Activated T-helper 17 cell treated with anti-CD3 and anti-CD28 coated beads, Interleukin-2, amount 50 U/mL, for 72 hours (primary cell): ENCODE measurements around the gene UPK3B. TPM values are rescaled to one million over a fixed set of nuclear protein-coding genes. Genes with fewer than 3 reads are reported as not detected.
"Not testable (repeated sequence)": the region's sequence is repeated elsewhere in the genome, so short reads cannot be mapped to it uniquely, and the experiment has no call there.

Experiments
- ATAC-seq: fragments of 150-1000 bp; cut with Tn5 transposase; replicated peaks from 2 replicates; pipeline ENCODE4 v1.10.0; 2021; ENCODE audit warnings: mild to moderate bottlenecking, moderate library complexity
- H3K27ac Mint-ChIP-seq: one replicate; pipeline ENCODE4 v1.8.0; 2022; ENCODE audit warnings: mixed read lengths
- H3K27me3 Mint-ChIP-seq: one replicate; pipeline ENCODE4 v1.8.0; 2022; ENCODE audit warnings: mixed read lengths
- H3K36me3 Mint-ChIP-seq: one replicate; pipeline ENCODE4 v1.8.0; 2022; ENCODE audit warnings: low read depth, mild to moderate bottlenecking, mixed read lengths
- H3K4me1 Mint-ChIP-seq: one replicate; pipeline ENCODE4 v1.8.0; 2022; ENCODE audit warnings: mixed read lengths
- H3K4me3 Mint-ChIP-seq: one replicate; pipeline ENCODE4 v1.8.0; 2022; ENCODE audit warnings: mild to moderate bottlenecking, mixed read lengths
- H3K9me3 Mint-ChIP-seq: one replicate; pipeline ENCODE4 v1.8.0; 2022; ENCODE audit warnings: mixed read lengths
- total RNA-seq, 2 donors: library from RNA; stranded (reverse); gene quantifications; one replicate each; pipeline ENCODE4 v1.2.3, GENCODE V29; 2022

Gene UPK3B
- total RNA-seq, 2 donors from 2014 or later, result 0.79 to 1.0 TPM

- H3K9me3 Mint-ChIP-seq, ATAC-seq, H3K4me3 Mint-ChIP-seq, H3K4me1 Mint-ChIP-seq, H3K27ac Mint-ChIP-seq, H3K27me3 Mint-ChIP-seq: not testable (repeated sequence)
- peaks cover 20% of the 10 kb centered on the region for H3K36me3 Mint-ChIP-seq
Measured at GRCh38 chr7:76482660-76483059, 27.7 kb upstream of the UPK3B start.

GRCh38 chr7:76483081-76483480 is 27.3 kb upstream of the UPK3B start:
- H3K9me3 Mint-ChIP-seq, H3K27me3 Mint-ChIP-seq, ATAC-seq, H3K4me1 Mint-ChIP-seq, H3K4me3 Mint-ChIP-seq, H3K27ac Mint-ChIP-seq: not testable (repeated sequence)
- H3K36me3 Mint-ChIP-seq, result peaks cover 20% of the 10 kb centered on the region

DNA sequence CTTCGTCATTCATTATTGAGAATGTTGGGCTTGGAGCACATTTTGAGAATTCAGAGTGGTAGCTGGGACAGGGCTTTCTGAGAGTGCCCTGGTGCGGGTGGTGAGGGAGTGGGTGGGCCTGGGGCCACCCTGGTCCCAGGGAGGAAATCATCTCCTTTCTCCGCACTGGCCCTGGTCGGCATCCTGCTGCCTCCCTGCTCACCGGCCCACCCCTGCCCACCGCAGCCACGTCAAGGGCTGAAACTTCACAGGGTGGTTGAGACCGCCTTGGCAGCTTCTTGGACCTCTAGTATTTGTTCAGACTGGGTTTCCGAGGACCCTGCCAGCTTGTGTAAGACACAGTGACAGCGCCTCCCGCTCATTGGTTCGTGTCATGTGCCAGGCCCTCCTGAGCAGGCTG is 25.9 kb upstream of the UPK3B start:
- not testable (repeated sequence) for H3K27ac Mint-ChIP-seq, H3K4me1 Mint-ChIP-seq, H3K4me3 Mint-ChIP-seq, H3K9me3 Mint-ChIP-seq, H3K27me3 Mint-ChIP-seq, ATAC-seq
- H3K36me3 Mint-ChIP-seq, result peaks cover 20% of the 10 kb centered on the region

GRCh38 chr7:76485822-76486610 is 24.3 kb upstream of the UPK3B start:
- H3K9me3 Mint-ChIP-seq, H3K27ac Mint-ChIP-seq, H3K27me3 Mint-ChIP-seq, H3K4me1 Mint-ChIP-seq: not testable (repeated sequence)
- peak overlapping the region; percentile 38 for H3K4me3 Mint-ChIP-seq
- peak; percentile 18 for ATAC-seq
- H3K36me3 Mint-ChIP-seq, result peaks cover 20% of the 10 kb centered on the region

GRCh38 chr7:76486618-76487017 is 23.7 kb upstream of the UPK3B start:
- H3K4me3 Mint-ChIP-seq, result peak overlapping the region; percentile 38
- not testable (repeated sequence) for H3K9me3 Mint-ChIP-seq, H3K27me3 Mint-ChIP-seq, H3K27ac Mint-ChIP-seq, H3K4me1 Mint-ChIP-seq
- peak; percentile 98 for ATAC-seq
- H3K36me3 Mint-ChIP-seq, result peaks cover 19% of the 10 kb centered on the region

DNA sequence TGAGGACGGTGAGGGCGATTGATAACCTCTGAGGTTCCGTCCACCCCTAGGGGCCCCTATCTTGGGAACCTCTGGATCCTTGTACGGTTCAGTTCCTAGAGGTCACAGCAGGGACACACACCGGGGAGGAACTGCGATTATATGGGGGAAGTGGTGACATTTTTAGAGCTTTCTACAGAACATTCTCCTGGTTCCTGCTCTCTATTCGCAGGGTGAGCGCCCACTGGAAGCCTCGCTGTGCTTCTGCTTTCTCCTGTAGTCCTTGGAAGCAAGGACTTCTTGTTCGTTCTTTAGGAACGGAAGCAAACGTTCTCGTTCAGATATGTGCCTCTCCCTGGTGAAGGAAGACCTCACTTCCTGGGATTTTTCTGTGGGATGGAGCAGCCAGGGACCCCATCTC is 22.4 kb upstream of the UPK3B start:
- H3K36me3 Mint-ChIP-seq, H3K4me1 Mint-ChIP-seq, H3K27ac Mint-ChIP-seq, H3K27me3 Mint-ChIP-seq, ATAC-seq, H3K4me3 Mint-ChIP-seq, H3K9me3 Mint-ChIP-seq: not testable (repeated sequence)

DNA sequence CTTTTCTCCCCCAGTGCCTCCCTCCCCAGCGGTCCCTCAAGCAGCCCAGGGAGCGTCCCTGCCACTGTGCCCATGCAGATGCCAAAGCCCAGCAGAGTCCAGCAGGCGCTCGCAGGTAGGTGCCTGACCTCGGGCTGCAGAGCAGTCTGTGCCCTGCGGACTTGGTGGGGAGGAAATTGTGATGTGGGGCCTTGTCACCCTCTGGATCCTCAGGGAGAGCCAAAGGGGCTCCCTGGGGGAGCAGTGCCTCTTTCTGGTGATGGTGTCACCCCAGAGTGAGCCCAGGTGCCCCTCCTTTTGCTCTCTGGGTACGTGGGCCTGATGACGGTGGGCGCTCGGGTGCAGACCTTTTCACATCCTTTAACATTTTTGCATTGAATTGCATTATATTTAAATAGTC is 18.2 kb upstream of the UPK3B start:
- H3K27me3 Mint-ChIP-seq, H3K36me3 Mint-ChIP-seq, ATAC-seq, H3K4me1 Mint-ChIP-seq, H3K4me3 Mint-ChIP-seq, H3K27ac Mint-ChIP-seq, H3K9me3 Mint-ChIP-seq: not testable (repeated sequence)

DNA sequence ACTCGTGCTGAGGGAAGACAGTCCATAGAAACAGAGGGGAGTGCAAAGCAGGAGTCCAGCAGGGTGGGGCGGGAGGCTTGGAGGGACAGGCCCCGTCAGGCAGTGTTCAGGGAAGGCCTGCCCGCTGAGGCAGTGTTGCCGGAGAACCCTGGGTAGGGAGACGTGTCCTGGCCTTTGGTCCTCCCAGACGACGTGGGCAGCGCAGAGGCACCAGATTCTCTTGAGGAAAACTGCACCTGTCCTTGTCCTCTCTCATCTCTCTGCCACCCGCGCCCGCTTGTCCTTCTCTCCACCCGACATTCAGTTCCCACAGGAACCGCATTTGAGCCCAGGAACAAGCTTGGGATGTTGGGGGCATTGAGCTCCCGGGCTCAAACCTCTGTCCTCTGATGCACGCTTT is 14.6 kb upstream of the UPK3B start:
- not testable (repeated sequence) for H3K4me3 Mint-ChIP-seq, H3K27ac Mint-ChIP-seq, ATAC-seq, H3K27me3 Mint-ChIP-seq, H3K4me1 Mint-ChIP-seq, H3K36me3 Mint-ChIP-seq, H3K9me3 Mint-ChIP-seq

GRCh38 chr7:76497918-76498582 is 12.3 kb upstream of the UPK3B start:
- peak; percentile 18 for ATAC-seq
- not testable (repeated sequence) for H3K4me1 Mint-ChIP-seq, H3K27me3 Mint-ChIP-seq, H3K9me3 Mint-ChIP-seq, H3K27ac Mint-ChIP-seq, H3K4me3 Mint-ChIP-seq
- peaks cover 11% of the 10 kb centered on the region for H3K36me3 Mint-ChIP-seq

DNA sequence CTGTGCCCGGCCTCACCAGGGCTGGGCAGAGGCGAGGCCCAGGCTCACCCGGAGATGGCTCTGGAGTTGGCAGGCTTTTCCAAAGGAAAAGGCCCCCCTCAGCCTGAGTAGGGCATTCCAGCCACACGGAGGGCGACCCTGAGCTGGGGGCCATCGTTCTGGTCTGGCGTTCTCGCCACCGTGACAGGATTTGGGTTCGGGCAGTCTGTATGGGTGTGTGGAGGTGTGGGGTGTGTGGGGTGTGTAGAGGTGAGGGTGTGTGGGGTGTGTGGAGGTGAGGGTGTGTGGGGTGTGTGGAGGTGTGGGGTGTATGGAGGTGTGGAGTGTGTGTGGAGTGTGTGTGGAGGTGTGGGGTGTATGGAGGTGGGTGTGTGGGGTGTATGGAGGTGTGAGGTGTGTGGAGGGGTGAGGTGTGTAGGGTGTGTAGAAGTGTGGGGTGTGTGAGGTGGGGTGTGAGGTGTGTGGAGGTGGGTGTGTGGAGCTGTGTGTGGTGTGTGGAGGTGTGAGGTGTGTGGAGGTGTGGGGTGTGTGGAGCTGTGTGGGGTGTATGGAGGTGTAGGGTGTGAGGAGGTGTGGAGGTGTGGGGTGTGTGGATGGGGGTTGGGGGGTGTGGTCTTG is 11.7 kb upstream of the UPK3B start:
- H3K27ac Mint-ChIP-seq, H3K4me3 Mint-ChIP-seq, H3K9me3 Mint-ChIP-seq, H3K27me3 Mint-ChIP-seq, H3K4me1 Mint-ChIP-seq: not testable (repeated sequence)
- peak; percentile 20 for ATAC-seq
- peaks cover 11% of the 10 kb centered on the region for H3K36me3 Mint-ChIP-seq

DNA sequence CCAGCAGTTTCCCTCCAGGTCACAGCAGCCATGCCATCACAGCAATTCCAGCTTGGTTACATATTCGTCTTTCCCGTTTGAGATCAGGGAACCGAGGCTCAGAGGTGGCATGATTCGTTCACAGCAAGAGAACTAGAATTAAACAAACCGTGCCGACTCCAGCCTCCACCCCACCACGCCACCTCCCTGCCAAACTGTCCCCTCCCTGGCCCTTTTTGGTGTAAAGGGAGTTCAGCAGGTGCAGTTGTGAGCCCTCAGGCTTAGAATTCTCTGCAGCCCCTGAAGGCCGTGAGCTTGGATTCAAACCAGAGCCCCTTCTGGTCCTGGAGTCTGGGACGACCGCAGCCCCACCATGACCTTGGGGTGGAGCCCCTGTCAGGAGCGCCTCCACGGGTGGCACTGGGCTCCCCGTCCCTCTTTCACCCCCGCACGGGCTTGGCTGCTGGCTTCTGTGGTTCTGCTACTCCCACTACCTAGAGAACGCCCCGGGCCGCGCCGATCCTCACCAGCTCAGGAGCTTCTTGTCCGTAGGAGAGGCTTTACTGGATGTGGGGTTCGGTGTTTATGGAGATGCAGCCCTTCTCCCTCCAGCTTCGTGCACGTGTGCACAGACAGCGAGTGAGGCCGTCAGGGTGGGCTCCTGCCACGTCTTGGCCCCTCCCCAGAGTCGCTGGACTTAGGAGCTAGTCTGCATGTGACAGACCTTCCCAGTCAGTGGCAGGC is 11.0 kb upstream of the UPK3B start:
- ATAC-seq, H3K9me3 Mint-ChIP-seq, H3K27ac Mint-ChIP-seq, H3K27me3 Mint-ChIP-seq, H3K4me1 Mint-ChIP-seq, H3K4me3 Mint-ChIP-seq: not testable (repeated sequence)
- H3K36me3 Mint-ChIP-seq, result peaks cover 12% of the 10 kb centered on the region

DNA sequence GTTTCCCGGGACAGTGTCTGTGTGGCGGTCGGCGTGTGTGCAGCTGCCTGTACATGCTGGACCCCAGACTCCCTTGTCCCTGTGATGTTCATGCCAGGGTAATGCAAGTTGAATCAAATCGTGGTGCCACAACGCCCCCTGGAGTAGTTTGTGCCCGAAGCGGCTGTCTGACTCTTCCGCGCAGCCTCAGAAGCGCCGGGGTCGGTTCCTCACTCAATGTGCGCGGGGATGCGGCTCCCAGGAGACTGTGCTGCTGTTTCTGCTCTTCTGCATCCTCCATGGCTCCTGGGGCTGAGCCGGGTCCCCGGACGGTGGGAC is 10.5 kb upstream of the UPK3B start:
- not testable (repeated sequence) for H3K27me3 Mint-ChIP-seq, H3K27ac Mint-ChIP-seq, H3K4me1 Mint-ChIP-seq, H3K9me3 Mint-ChIP-seq, H3K4me3 Mint-ChIP-seq
- ATAC-seq, result peak; percentile 32
- peaks cover 16% of the 10 kb centered on the region for H3K36me3 Mint-ChIP-seq

DNA sequence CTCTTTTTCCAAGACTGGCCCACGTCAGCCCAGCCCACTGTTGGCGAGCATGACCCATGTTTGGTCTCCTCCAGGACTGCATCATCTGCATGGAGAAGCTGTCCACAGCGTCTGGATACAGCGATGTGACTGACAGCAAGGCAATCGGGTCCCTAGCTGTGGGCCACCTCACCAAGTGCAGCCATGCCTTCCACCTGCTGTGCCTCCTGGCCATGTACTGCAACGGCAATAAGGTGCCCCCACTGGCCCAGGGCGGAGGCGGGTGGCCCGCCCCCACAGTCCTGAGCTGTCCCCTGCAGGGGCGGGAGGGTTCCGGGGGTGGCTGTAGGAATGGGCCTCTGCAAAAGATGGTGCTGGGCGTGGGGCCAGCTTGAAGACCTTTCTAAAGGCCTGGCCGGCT is 8.1 kb upstream of the UPK3B start:
- not testable (repeated sequence) for H3K4me3 Mint-ChIP-seq, H3K9me3 Mint-ChIP-seq, H3K4me1 Mint-ChIP-seq, H3K27ac Mint-ChIP-seq, H3K27me3 Mint-ChIP-seq, ATAC-seq
- peaks cover 16% of the 10 kb centered on the region for H3K36me3 Mint-ChIP-seq

GRCh38 chr7:76502836-76503235 is 7.5 kb upstream of the UPK3B start:
- peaks cover 16% of the 10 kb centered on the region for H3K36me3 Mint-ChIP-seq
- not testable (repeated sequence) for H3K9me3 Mint-ChIP-seq, H3K27ac Mint-ChIP-seq, ATAC-seq, H3K4me3 Mint-ChIP-seq, H3K4me1 Mint-ChIP-seq, H3K27me3 Mint-ChIP-seq

- not testable (repeated sequence) for H3K4me1 Mint-ChIP-seq, ATAC-seq, H3K27me3 Mint-ChIP-seq, H3K27ac Mint-ChIP-seq, H3K9me3 Mint-ChIP-seq, H3K4me3 Mint-ChIP-seq
- H3K36me3 Mint-ChIP-seq, result peaks cover 16% of the 10 kb centered on the region
Measured at GRCh38 chr7:76503244-76503643, 7.1 kb upstream of the UPK3B start.
